GM23338 (cell line): ENCODE results near the gene REL. TPM values are rescaled to one million over a fixed set of nuclear protein-coding genes. Genes with fewer than 3 reads are reported as not detected.
"Not testable (repeated sequence)": the region's sequence is repeated elsewhere in the genome, so short reads cannot be mapped to it uniquely, and the experiment has no call there.

Source experiments
- ATAC-seq: fragments of 200-7000 bp; cut with Tn5 transposase; 3 replicates; pipeline ENCODE4 v1.9.1; 2020
- DNase-seq: peaks from one replicate; pipeline ENCODE4 v3.0.0-alpha.2; 2015; ENCODE audit warnings: low spot score
- H2AFZ ChIP-seq: fragments of 200-600 bp; sonication (generic); 2 replicates; pipeline ENCODE4 v1.8.0; 2016; ENCODE audit warnings: antibody characterized with exemption, mild to moderate bottlenecking, moderate library complexity
- H3F3A ChIP-seq: fragments of 200-600 bp; sonication (generic); replicated peaks from 2 replicates; pipeline ENCODE4 v1.8.0; 2017; ENCODE audit warnings: antibody characterized with exemption, mixed run types, low read depth
- H3K27ac ChIP-seq: fragments of 200-600 bp; sonication (generic); 2 replicates; pipeline ENCODE4 v1.6.1; 2016; ENCODE audit warnings: low read depth
- H3K27me3 ChIP-seq: fragments of 200-600 bp; sonication (generic); 2 replicates; pipeline ENCODE4 v1.8.0; 2016; ENCODE audit warnings: mild to moderate bottlenecking, mixed run types, moderate library complexity; ENCODE audit not compliant: insufficient read depth
- H3K36me3 ChIP-seq: fragments of 200-600 bp; sonication (generic); 2 replicates; pipeline ENCODE4 v1.8.0; 2016; ENCODE audit warnings: mild to moderate bottlenecking; ENCODE audit not compliant: insufficient read depth
- H3K4me1 ChIP-seq: fragments of 200-600 bp; sonication (generic); 2 replicates; pipeline ENCODE4 v1.8.0; 2016; ENCODE audit warnings: mild to moderate bottlenecking, moderate library complexity; ENCODE audit not compliant: insufficient read depth
- H3K4me2 ChIP-seq: fragments of 200-600 bp; sonication (generic); 2 replicates; pipeline ENCODE4 v1.7.1; 2017; ENCODE audit warnings: mixed run types
- H3K4me3 ChIP-seq: fragments of 200-600 bp; sonication (generic); 2 replicates; pipeline ENCODE4 v1.6.1; 2016; ENCODE audit warnings: mixed run types
- H3K79me2 ChIP-seq: fragments of 200-600 bp; sonication (generic); replicated peaks from 2 replicates; pipeline ENCODE4 v1.8.0; 2017; ENCODE audit warnings: mild to moderate bottlenecking; ENCODE audit not compliant: insufficient read depth
- H3K9me2 ChIP-seq: fragments of 200-600 bp; sonication (generic); 2 replicates; pipeline ENCODE4 v1.8.0; 2017; ENCODE audit not compliant: insufficient read depth
- H4K20me1 ChIP-seq: fragments of 200-600 bp; sonication (generic); replicated peaks from 2 replicates; pipeline ENCODE4 v1.8.0; 2017; ENCODE audit warnings: mild to moderate bottlenecking; ENCODE audit not compliant: insufficient read depth
- H3K27ac Mint-ChIP-seq: 2 replicates; pipeline ENCODE4 v1.8.0; 2020; ENCODE audit warnings: inconsistent platforms, mild to moderate bottlenecking, moderate library complexity, mixed read lengths
- H3K27me3 Mint-ChIP-seq: 3 replicates; pipeline ENCODE4 v1.8.0; 2022; ENCODE audit warnings: low read depth, mild to moderate bottlenecking, moderate library complexity, mixed read lengths, inconsistent platforms; ENCODE audit not compliant: insufficient read depth, poor library complexity
- H3K36me3 Mint-ChIP-seq: 3 replicates; pipeline ENCODE4 v1.8.0; 2021; ENCODE audit warnings: low read depth, mild to moderate bottlenecking, inconsistent platforms, moderate library complexity, mixed read lengths
- H3K4me1 Mint-ChIP-seq: 3 replicates; pipeline ENCODE4 v1.8.0; 2020; ENCODE audit warnings: mild to moderate bottlenecking, inconsistent platforms, mixed read lengths
- H3K4me3 Mint-ChIP-seq: 3 replicates; pipeline ENCODE4 v1.8.0; 2021; ENCODE audit warnings: moderate library complexity, mild to moderate bottlenecking, inconsistent platforms, mixed read lengths
- H3K9me3 Mint-ChIP-seq: 3 replicates; pipeline ENCODE4 v1.8.0; 2020; ENCODE audit warnings: moderate library complexity, mild to moderate bottlenecking, inconsistent platforms, mixed read lengths
- CREB1 ChIP-seq: fragments of 250-450 bp; sonication (Bioruptor Pico); IDR thresholded peaks from 2 replicates; pipeline ENCODE4 v1.5.0; 2020; ENCODE audit warnings: low read depth, mild to moderate bottlenecking, moderate library complexity
- CTCF ChIP-seq, 2 experiments: fragments of 200-600 bp in 1 of 2; sonication (generic) in 1 of 2; conservative IDR thresholded peaks; 2 replicates each; pipeline versions ENCODE4 v1.5.1 to v1.6.1; 2016 to 2017; ENCODE audit warnings: antibody characterized with exemption in 2 of 2, low read depth in 2 of 2, mild to moderate bottlenecking in 2 of 2, moderate library complexity in 1 of 2
- ETS1 ChIP-seq: IDR thresholded peaks from 2 replicates; pipeline ENCODE4 v1.6.1; 2016; ENCODE audit warnings: antibody characterized with exemption
- EZH2 ChIP-seq: fragments of 200-600 bp; sonication (generic); IDR thresholded peaks from one replicate; pipeline ENCODE4 v1.8.0; 2017; ENCODE audit warnings: antibody characterized with exemption, mild to moderate bottlenecking, low read depth; ENCODE audit not compliant: unreplicated experiment
- EZH2phosphoT487 ChIP-seq: fragments of 200-600 bp; sonication (generic); IDR thresholded peaks from one replicate; pipeline ENCODE4 v1.8.1; 2018; ENCODE audit warnings: antibody characterized with exemption; ENCODE audit not compliant: unreplicated experiment
- JUNB ChIP-seq: IDR thresholded peaks from one replicate; pipeline ENCODE4 v1.6.1; 2016; ENCODE audit warnings: antibody characterized with exemption; ENCODE audit not compliant: unreplicated experiment
- NANOG ChIP-seq: IDR thresholded peaks from 2 replicates; pipeline ENCODE4 v1.6.1; 2016; ENCODE audit warnings: antibody characterized with exemption, borderline replicate concordance
- POLR2AphosphoS5 ChIP-seq: IDR thresholded peaks from 2 replicates; pipeline ENCODE4 v1.6.1; 2016; ENCODE audit warnings: antibody characterized with exemption, low read depth
- STAT1 ChIP-seq: IDR thresholded peaks from one replicate; pipeline ENCODE4 v1.6.1; 2016; ENCODE audit warnings: antibody characterized with exemption; ENCODE audit not compliant: unreplicated experiment
- ZNF114 ChIP-seq: fragments of 250-450 bp; sonication (Bioruptor Pico); IDR thresholded peaks from 2 replicates; pipeline ENCODE4 v1.5.0; 2020; ENCODE audit warnings: mild to moderate bottlenecking, moderate library complexity
- ZNF331 ChIP-seq: fragments of 250-450 bp; sonication (Bioruptor Pico); IDR thresholded peaks from 2 replicates; pipeline ENCODE4 v1.5.0; 2020; ENCODE audit warnings: low read depth, mild to moderate bottlenecking, moderate library complexity
- ZNF462 ChIP-seq: fragments of 250-450 bp; sonication (Bioruptor Pico); IDR thresholded peaks from 2 replicates; pipeline ENCODE4 v1.5.0; 2020; ENCODE audit warnings: mild to moderate bottlenecking, moderate library complexity
- polyA plus RNA-seq: library from polyadenylated mRNA; unstranded; fragments of >200 nt; fragmentation: Nextera tagmentation; extraction: Ambion mirVana; gene quantifications from 2 replicates; pipeline ENCODE4 v1.2.1, GENCODE V29; 2016
- total RNA-seq: library from RNA; depleted of rRNA; stranded (reverse); fragments of >200 nt; shearing (Covaris generic); gene quantifications from 2 replicates; pipeline ENCODE4 v1.2.3, GENCODE V29; 2014

The REL gene
- total and polyA plus RNA-seq, 2 experiments from 2014 or later = 4.1 to 8.0 TPM

GRCh38 chr2:60865361-60865760 is 16.0 kb upstream of the REL start:
- not testable (repeated sequence) for H3K27me3 Mint-ChIP-seq, H3K4me2 ChIP-seq, H3K4me3 Mint-ChIP-seq, H3K4me1 ChIP-seq, H3K4me1 Mint-ChIP-seq, H3K27ac Mint-ChIP-seq, H3K36me3 ChIP-seq, H3K79me2 ChIP-seq, ATAC-seq, DNase-seq, H3K36me3 Mint-ChIP-seq, H3K9me2 ChIP-seq, H3K9me3 Mint-ChIP-seq, H2AFZ ChIP-seq, H3F3A ChIP-seq, H4K20me1 ChIP-seq, H3K27ac ChIP-seq, H3K27me3 ChIP-seq, H3K4me3 ChIP-seq

- Histone ChIP-seq H3K79me2 (no peaks in the 10 kb centered on the region), H3K4me2 (no peak overlapping the region), H3F3A (no peaks in the 10 kb centered on the region), H4K20me1 (no peaks in the 10 kb centered on the region), H3K9me2 (no peaks in the 10 kb centered on the region), H3K36me3 (no peaks in the 10 kb centered on the region), H3K4me1 (no peaks in the 10 kb centered on the region), H3K27ac (no peak overlapping the region), H3K27me3 (no peaks in the 10 kb centered on the region), H3K4me3 (no peak overlapping the region), H2AFZ (no peak overlapping the region)
- Mint-ChIP-seq H3K4me1 (no peaks in the 10 kb centered on the region; the same call in 2 of the 3 replicates), H3K27me3 (no peaks in the 10 kb centered on the region), H3K9me3 (peaks cover under 1% of the 10 kb centered on the region; the same call in 2 of the 3 replicates), H3K27ac (no peak overlapping the region), H3K36me3 (no peaks in the 10 kb centered on the region), H3K4me3 (no peak overlapping the region)
- DNase-seq (no peak), ATAC-seq (no peak)
- TF ChIP-seq ZNF114 (CRISPR knock-in tag) (no peak), CREB1 (no peak), ZNF462 (CRISPR knock-in tag) (no peak), STAT1 (no peak), ETS1 (no peak), CTCF (conservative IDR thresholded peaks at IDR 0.05; ENCODE audit: low read depth in 2 of 2) (no peak), NANOG (no peak), ZNF331 (CRISPR knock-in tag) (no peak), JUNB (no peak), EZH2 (no peak), POLR2AphosphoS5 (no peak), EZH2phosphoT487 (no peak)
Observed at GRCh38 chr2:60867007-60867406, 14.4 kb upstream of the REL start.
